ENCODE results near the gene DAPL1.
"Not testable (repeated sequence)": the region's sequence is repeated elsewhere in the genome, so short reads cannot be mapped to it uniquely, and the experiment has no call there.

Gene DAPL1

GRCh38 chr2:158822193-158822592 is 27.1 kb downstream of the DAPL1 start:
- no peak for DNase-seq (ENCODE audit: low read depth in 2 of 2)

- no peak for DNase-seq (ENCODE audit: low read depth in 2 of 2)
Observed at GRCh38 chr2:158823486-158824237, 28.5 kb downstream of the DAPL1 start.

- DNase-seq (ENCODE audit: low read depth in 2 of 2): no peak
Observed at GRCh38 chr2:158825021-158825420, 29.9 kb downstream of the DAPL1 start.

GRCh38 chr2:158826965-158827364 is 31.8 kb downstream of the DAPL1 start:
- DNase-seq (ENCODE audit: low read depth in 2 of 2): no peak

GRCh38 chr2:158828378-158829164 is 33.5 kb downstream of the DAPL1 start:
- DNase-seq (ENCODE audit: low read depth in 2 of 2): no peak

GRCh38 chr2:158829167-158829566 is 34.0 kb downstream of the DAPL1 start:
- DNase-seq (ENCODE audit: low read depth in 2 of 2): no peak

- no peak for DNase-seq (ENCODE audit: low read depth in 2 of 2)
Observed at GRCh38 chr2:158830201-158830600, 35.1 kb downstream of the DAPL1 start.

GRCh38 chr2:158835431-158835830 is 40.3 kb downstream of the DAPL1 start:
- DNase-seq (ENCODE audit: low read depth in 2 of 2): no peak

- no peak for DNase-seq (ENCODE audit: low read depth in 2 of 2)
Observed at GRCh38 chr2:158837645-158838044, 42.5 kb downstream of the DAPL1 start.

- DNase-seq (ENCODE audit: low read depth in 2 of 2): no peak
Observed at GRCh38 chr2:158841850-158842249, 46.7 kb downstream of the DAPL1 start.

- DNase-seq (ENCODE audit: low read depth in 2 of 2): no peak
Observed at GRCh38 chr2:158845444-158845843, 50.3 kb downstream of the DAPL1 start.

GRCh38 chr2:158845859-158846258 is 50.7 kb downstream of the DAPL1 start:
- DNase-seq (ENCODE audit: low read depth in 2 of 2): no peak

GRCh38 chr2:158847526-158847925 is 52.4 kb downstream of the DAPL1 start:
- DNase-seq (ENCODE audit: low read depth in 2 of 2): not testable (repeated sequence)

- DNase-seq (ENCODE audit: low read depth in 2 of 2): not testable (repeated sequence)
Observed at GRCh38 chr2:158848031-158848970, 53.2 kb downstream of the DAPL1 start.

- not testable (repeated sequence) for DNase-seq (ENCODE audit: low read depth in 2 of 2)
Observed at GRCh38 chr2:158860179-158860578, 65.1 kb downstream of the DAPL1 start.

- not testable (repeated sequence) for DNase-seq (ENCODE audit: low read depth in 2 of 2)
Observed at GRCh38 chr2:158861626-158862025, 66.5 kb downstream of the DAPL1 start.

- DNase-seq (ENCODE audit: low read depth in 2 of 2): not testable (repeated sequence)
Observed at GRCh38 chr2:158865469-158865868, 70.4 kb downstream of the DAPL1 start.
